Dermis microvascular lymphatic vessel endothelial cell (primary cell): Measurements from ENCODE around the gene OR7G1. TPM values are rescaled to one million over a fixed set of nuclear protein-coding genes. Genes with fewer than 3 reads are reported as not detected.
"Not testable (repeated sequence)": the region's sequence is repeated elsewhere in the genome, so short reads cannot be mapped to it uniquely, and the experiment has no call there.

Source experiments
- DNase-seq, 2 donors: peaks; one replicate each; pipeline versions ENCODE4 v3.0.0 to v3.0.0-alpha.2; 2010; ENCODE audit warnings: low read depth in 2 of 2
- total RNA-seq: library from RNA; depleted of rRNA; stranded (reverse); fragments of >200 nt; gene quantifications from 2 replicates; pipeline ENCODE4 v1.2.1, GENCODE V29; 2014

The OR7G1 gene
- total RNA-seq, 1 donor from 2014 or later = not detected

DNA sequence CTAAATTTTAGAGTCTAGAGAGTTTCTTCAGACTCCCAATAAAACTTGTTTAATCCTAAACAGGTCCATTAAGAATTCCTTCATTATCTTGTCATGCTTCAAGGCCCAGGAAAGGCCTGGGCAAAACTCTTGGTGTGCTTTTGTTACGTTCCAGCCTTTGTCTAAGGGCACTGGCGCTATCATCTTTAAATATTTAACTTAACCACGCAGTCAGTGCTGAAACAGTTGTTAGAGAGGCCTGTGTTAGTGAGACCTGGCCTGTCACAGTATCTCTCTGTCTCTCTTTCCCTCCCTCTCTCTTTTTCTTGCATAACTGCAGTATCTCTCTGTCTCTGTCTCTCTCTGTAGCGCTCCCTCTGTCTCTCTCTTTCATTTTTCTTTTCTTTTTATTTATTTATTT is 36.9 kb downstream of the OR7G1 start:
- no peak for DNase-seq

DNA sequence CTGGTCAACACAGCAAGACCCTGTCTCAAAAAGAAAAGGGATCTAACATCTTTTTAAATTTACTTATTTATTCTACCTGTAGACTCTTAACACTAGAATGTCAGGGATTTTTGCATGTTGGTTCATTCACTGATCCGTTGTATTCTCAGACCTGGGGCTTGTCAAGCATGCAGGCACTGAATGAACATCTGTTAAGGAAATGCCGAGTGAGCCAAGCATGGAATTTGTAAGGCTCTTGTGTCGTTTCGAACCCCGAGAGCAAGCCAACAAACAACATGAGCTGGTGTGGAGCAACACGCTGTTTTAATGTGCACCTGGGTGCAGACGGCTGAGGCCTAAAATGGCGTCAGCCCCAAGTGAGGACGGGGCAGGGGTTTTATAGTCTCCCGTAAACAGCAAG is 38.7 kb downstream of the OR7G1 start:
- DNase-seq = no peak

- DNase-seq = peak in 1 of 2 donors; percentile 95
Measured at GRCh38 chr19:9075064-9075949, 40.3 kb downstream of the OR7G1 start.

- DNase-seq = no peak
Measured at GRCh38 chr19:9073806-9074205, 41.8 kb downstream of the OR7G1 start.

GRCh38 chr19:9071720-9072119 is 43.8 kb downstream of the OR7G1 start:
- not testable (repeated sequence) for DNase-seq

DNA sequence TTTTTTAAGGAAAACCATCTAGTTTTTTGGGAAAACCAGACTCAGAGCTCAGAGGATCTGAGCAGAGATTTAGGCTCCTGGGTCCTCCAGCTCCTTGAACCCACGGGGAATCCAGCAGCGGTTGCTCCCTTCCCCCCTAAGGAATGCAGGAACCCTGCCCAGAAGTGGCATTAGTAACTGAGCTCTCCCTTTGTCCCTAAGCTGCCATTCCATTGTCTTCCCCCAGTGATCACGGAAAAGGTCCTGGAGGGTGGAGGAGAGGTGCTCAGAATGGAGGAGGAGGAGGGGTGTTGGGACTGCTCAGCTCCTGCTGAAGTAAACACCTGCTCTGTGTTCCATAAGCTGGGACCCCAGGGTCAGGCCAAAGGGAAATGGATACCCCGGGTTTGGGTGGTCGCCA is 45.5 kb downstream of the OR7G1 start:
- no peak for DNase-seq

DNA sequence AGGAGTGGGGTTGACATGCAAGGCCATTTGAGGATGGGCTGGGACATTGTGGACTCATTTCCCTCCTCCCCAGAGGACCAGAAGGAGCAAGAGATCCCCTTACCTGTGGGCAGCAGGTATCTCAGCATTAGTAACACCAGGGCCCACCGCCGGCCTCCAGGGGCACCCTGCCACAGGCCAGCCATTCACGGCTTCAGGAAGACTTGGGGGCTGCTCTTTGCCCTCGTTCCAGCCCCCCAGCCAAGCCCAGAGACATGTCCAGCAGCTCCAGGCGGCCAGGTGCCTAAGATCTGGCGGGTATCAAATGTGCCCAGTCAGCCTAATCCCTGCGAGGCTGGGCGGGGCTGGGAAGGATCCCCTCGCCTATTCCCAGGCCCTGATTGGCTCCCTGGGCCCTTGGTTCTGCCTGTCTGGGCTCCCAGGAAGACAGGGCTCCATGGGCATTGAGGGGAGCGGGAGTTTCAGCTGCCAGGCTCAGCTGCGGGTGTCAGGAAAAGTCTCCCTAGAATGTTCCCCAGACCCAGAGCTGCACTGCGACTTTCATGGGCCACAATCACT is 50.0 kb downstream of the OR7G1 start:
- DNase-seq = no peak

Other genes starting within 250 kb of the OR7G1 start
- not detected in 2 replicates for gene MUC16, start 105.4 kb downstream of the OR7G1 start, total RNA-seq
- gene OR1M1, start 28.7 kb downstream of the OR7G1 start, total RNA-seq = not detected in 2 replicates
- not detected in 2 replicates for gene OR7G2, start 8.3 kb downstream of the OR7G1 start, total RNA-seq
- not detected in 2 replicates for gene OR7G3, start 11.2 kb upstream of the OR7G1 start, total RNA-seq
- 8.0 and 11.5 TPM in 2 replicates for gene ZNF317, start 24.6 kb upstream of the OR7G1 start, total RNA-seq
- gene OR7D2, start 63.2 kb upstream of the OR7G1 start, total RNA-seq = under 0.01 and 0.25 TPM in 2 replicates
- not detected in 2 replicates for gene OR7D4, start 103.8 kb upstream of the OR7G1 start, total RNA-seq
- gene OR7E24, start 135.2 kb upstream of the OR7G1 start, total RNA-seq = not detected in 2 replicates
- 4.6 and 4.9 TPM in 2 replicates for gene ZNF699, start 194.1 kb upstream of the OR7G1 start, total RNA-seq
- 8.3 and 11.8 TPM in 2 replicates for gene ZNF559, start 208.4 kb upstream of the OR7G1 start, total RNA-seq
- 0.51 and 0.89 TPM in 2 replicates for gene ZNF177, start 247.2 kb upstream of the OR7G1 start, total RNA-seq